ENCODE results near the gene STMP1. TPM values are rescaled to one million over a fixed set of nuclear protein-coding genes. Genes with fewer than 3 reads are reported as not detected.
"Not testable (repeated sequence)": the region's sequence is repeated elsewhere in the genome, so short reads cannot be mapped to it uniquely, and the experiment has no call there.

Gene STMP1
- total and polyA plus RNA-seq, 7 donors, result 10.2 to 56.5 (median 23.8) TPM

- Histone ChIP-seq H3K4me1 (peaks cover 0 to 4% (median 0%) of the 10 kb centered on the region in 4 donors), H3K4me3 (no peak overlapping the region), H3K36me3 (peaks cover 0 to 40% (median 3%) of the 10 kb centered on the region in 4 donors), H3K27ac (no peak overlapping the region), H3K27me3 (no peaks in the 10 kb centered on the region), H3K9me3 (no peaks in the 10 kb centered on the region)
- TF ChIP-seq POLR2AphosphoS5 (IDR thresholded peaks at IDR 0.05), result no peak
- TF ChIP-seq EP300 (IDR thresholded peaks at IDR 0.05), result no peak
- TF ChIP-seq CTCF (IDR thresholded peaks at IDR 0.05), result no peak
- TF ChIP-seq POLR2A (IDR thresholded peaks at IDR 0.05), result no peak
- no peak for DNase-seq
- WGBS, 2 donors, result 92% methylated on average over 3 of the region's 3 CpGs
- intact Hi-C loops (cut with DNase I), result no loop called here
These were observed 29.7 kb downstream of the STMP1 start for GRCh38 chr7:135692055-135692454.

- WGBS, 2 donors, result 91 to 95% methylated on average over 7 of the region's 7 CpGs
- H3K4me3 ChIP-seq; intact Hi-C loops (cut with DNase I); H3K9me3 ChIP-seq; H3K27ac ChIP-seq; DNase-seq; H3K27me3 ChIP-seq; H3K4me1 ChIP-seq: not testable (repeated sequence)
- peaks cover 0 to 40% (median 3%) of the 10 kb centered on the region in 4 donors for H3K36me3 ChIP-seq
These were observed 30.3 kb downstream of the STMP1 start for GRCh38 chr7:135692606-135693005.

DNA sequence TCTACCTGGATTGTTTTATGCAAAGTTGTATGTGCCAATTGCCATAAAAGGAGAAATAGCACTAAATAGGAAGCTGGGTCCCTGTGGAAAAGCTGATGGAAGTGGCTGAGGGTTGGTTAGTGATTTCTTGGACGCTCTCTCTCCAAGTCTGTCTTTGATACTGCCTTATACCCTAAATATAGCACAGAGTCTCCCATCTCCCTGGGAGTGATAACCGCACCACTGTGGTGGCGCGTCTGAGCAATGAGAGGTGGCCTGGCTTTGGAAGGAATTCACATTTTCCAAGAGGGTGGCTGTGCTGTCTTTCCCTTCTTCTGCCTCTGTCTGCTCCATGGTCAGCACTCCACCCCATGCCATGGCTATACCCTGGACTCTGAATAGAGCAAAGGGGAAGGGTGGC, 31.2 kb downstream of the STMP1 start:
- H3K9me3 ChIP-seq, result no peaks in the 10 kb centered on the region
- TF ChIP-seq EP300 (IDR thresholded peaks at IDR 0.05) (no peak), CTCF (IDR thresholded peaks at IDR 0.05) (no peak)
- H3K4me3 ChIP-seq, result no peak overlapping the region
- peaks cover 0 to 40% (median 3%) of the 10 kb centered on the region in 4 donors for H3K36me3 ChIP-seq
- 96 to 99% methylated on average over 4 of the region's 4 CpGs for WGBS, 2 donors
- no peak overlapping the region for H3K27ac ChIP-seq
- no peaks in the 10 kb centered on the region for H3K27me3 ChIP-seq
- peaks cover 0 to 7% (median 0%) of the 10 kb centered on the region in 4 donors for H3K4me1 ChIP-seq
- intact Hi-C loops (cut with DNase I), result no loop called here
- DNase-seq, result no peak

DNA sequence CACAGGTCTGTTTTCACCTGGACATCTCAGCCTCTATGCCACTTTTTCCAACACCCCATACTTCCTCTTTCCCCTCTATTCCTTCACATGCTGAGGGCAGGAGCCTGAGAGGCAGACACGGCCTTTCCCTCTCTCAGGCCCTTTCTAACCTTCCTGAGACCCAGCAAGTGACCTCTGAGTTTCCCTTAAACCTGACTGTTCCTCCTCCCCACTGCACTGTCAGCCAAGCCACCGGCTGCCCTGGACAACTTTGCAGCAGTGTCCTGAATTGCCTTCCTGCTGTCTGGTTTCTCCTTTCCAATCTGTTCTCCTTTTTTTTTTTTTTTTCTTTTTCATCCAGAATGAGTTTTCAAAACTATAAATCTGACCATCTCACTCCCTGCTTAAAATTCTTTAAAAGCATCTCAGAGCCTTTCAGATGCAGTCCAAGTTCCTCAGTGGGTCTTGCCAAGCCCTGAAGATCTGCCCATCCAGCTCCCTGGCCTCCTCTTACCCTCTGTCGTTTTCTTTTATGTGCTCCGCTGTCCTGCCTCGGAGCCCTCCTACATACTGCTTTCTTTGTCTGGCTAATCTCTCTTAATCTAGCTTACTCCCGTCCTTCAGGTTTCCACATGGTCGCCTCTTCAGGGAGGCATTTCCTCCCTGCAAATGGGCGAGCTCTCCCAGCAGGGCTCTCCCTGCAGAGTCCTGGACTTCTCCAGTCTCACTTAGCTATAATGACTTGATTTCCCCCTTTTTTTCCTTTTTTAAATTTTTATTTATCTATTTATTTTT, 35.1 kb downstream of the STMP1 start:
- intact Hi-C loops (cut with DNase I), result no loop called here
- no peak overlapping the region for H3K27ac ChIP-seq
- H3K27me3 ChIP-seq, result no peaks in the 10 kb centered on the region
- peaks cover 0 to 7% (median 0%) of the 10 kb centered on the region in 4 donors for H3K4me1 ChIP-seq
- DNase-seq, result no peak
- H3K9me3 ChIP-seq, result no peaks in the 10 kb centered on the region
- H3K4me3 ChIP-seq, result no peak overlapping the region
- H3K36me3 ChIP-seq, result peaks cover 0 to 15% (median 0%) of the 10 kb centered on the region in 4 donors
- no peak for TF ChIP-seq EP300 (IDR thresholded peaks at IDR 0.05)
- no peak for TF ChIP-seq POLR2AphosphoS5 (IDR thresholded peaks at IDR 0.05)
- no peak for TF ChIP-seq CTCF (IDR thresholded peaks at IDR 0.05)
- no peak for TF ChIP-seq POLR2A (IDR thresholded peaks at IDR 0.05)
- WGBS, 2 donors, result 66 to 77% methylated on average over 8 of the region's 8 CpGs

DNA sequence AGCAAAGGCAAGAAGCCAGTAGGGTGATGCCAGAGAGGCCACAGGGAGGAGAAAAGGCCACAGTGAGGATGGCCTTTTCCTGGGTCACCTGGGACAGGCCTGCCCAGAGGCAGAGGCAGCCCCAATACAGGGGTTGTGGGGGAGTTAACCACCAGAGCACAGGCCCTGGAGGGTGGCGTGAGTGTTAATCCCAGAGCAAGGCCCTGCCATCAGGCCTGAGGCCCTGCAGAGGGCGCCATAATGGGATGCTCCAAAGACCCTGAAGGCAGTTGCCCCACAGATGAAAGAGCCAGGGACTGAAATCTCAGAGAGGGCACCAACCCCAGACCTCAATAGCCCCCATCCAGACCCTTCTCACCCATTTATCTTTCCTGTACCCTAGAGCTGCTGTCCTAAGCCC, 41.8 kb downstream of the STMP1 start:
- WGBS, 2 donors, result 80 to 82% methylated on average over 2 of the region's 2 CpGs
- intact Hi-C loops (cut with DNase I), result no loop called here
- TF ChIP-seq CTCF (IDR thresholded peaks at IDR 0.05) (no peak), EP300 (IDR thresholded peaks at IDR 0.05) (no peak), POLR2A (IDR thresholded peaks at IDR 0.05) (no peak), POLR2AphosphoS5 (IDR thresholded peaks at IDR 0.05) (no peak)

More for the DNA sequence above, 41.8 kb downstream of the STMP1 start:
- Histone ChIP-seq H3K27ac (no peak overlapping the region), H3K36me3 (no peaks in the 10 kb centered on the region), H3K9me3 (no peaks in the 10 kb centered on the region), H3K4me3 (no peak overlapping the region), H3K27me3 (no peaks in the 10 kb centered on the region), H3K4me1 (no peaks in the 10 kb centered on the region)
- no peak for DNase-seq

Measured in sigmoid colon (tissue), 7 donors.